RCC 7860 (cell line): ENCODE measurements around the gene FSCN2.

Source experiments
- DNase-seq: peaks from one replicate; pipeline ENCODE4 v3.0.0-alpha.2; 2015; ENCODE audit warnings: low spot score
- FAIRE-seq: peaks from 2 replicates; lab custom pipeline; 2012; peaks lifted over from hg19 to GRCh38; lab: Jason Lieb, UNC

FSCN2 gene

DNA sequence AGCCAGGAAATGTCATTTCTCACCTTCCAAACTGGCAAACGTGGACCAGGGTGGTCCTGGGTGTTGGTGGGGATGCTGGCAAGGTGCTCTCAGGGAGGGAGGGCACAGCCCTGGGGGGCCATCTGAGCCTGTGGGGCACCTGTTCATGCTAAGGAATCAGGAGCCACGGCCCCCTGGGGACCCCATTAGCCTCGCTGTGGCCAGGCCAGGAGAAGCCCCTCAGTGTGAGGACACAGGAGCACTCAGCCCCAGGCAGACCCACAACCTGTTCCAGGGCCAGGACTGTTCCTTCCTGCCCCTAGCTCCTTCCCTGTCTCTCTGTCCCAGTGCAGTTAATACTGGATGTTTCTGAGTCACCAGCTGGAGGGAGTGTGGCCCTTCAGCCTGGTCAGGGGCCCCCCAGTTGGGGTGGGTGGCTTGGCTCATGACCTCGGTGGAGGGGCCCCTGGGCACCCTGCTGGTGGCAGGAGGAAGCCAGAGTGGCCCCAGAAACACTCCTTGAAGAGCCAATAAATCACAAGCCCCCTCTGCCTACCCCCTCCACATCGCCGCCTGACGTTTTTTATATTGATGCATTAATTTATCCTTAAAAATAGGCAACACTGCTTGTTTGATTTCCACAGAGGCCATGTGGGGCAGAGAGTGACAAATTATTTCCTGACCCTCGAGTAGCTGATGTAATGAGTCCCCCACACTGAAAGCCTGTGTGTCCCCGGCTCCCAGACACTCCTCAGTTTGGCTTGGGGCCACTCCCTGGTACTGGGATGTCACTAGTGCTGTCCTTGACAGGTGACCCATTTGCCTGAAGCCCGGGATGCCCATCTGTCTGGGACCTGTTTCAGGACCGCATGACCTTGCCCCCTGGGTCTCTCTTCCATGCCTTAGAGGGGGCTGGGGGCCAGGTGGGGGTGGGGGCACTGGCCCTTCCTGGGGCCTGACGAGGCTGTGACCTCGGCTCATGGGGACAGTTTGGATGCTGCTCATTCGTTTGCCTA is 37.9 kb upstream of the FSCN2 start:
- FAIRE-seq (no peak), DNase-seq (no peak)

DNA sequence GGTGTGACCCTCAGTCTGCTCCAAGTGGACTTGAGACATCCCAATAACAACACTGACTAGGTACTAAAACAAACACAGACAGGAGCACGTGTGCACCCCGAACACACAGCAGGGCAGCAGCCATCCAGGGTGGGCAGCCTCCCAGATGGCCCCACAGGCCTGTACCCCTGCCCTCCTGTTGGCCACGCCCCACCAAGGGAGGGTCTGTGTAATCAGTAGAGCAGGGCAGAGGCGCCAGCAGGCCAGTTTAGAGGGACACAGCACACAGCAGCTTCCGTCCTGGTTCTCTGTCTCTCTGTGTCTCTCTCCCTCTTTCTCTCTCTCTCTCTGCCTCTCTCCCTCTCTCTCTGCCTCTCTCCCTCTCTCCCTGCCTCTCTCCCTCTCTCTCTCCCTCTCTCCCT is 37.0 kb upstream of the FSCN2 start:
- no peak for DNase-seq
- FAIRE-seq: no peak

DNA sequence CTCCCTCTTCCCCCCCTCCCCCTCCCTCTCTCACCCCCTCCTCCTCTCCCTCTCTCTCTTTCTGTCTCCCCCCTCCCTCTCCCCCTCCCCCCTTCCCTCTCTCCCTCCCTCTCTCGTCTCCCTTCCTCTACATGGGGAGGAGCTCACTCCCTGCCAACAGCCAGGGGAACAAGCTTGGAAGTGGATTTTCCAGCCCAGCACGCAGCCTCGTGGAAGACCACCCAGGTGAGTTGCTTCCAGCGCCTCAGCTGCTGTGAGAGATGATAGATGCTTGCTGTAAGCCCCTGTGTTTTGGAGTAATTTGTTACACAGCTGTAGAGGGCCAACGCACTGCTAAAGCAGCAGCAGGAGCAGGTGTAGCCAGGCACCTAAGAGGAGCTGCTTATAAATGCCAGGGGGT is 36.4 kb upstream of the FSCN2 start:
- DNase-seq: no peak
- no peak for FAIRE-seq

DNA sequence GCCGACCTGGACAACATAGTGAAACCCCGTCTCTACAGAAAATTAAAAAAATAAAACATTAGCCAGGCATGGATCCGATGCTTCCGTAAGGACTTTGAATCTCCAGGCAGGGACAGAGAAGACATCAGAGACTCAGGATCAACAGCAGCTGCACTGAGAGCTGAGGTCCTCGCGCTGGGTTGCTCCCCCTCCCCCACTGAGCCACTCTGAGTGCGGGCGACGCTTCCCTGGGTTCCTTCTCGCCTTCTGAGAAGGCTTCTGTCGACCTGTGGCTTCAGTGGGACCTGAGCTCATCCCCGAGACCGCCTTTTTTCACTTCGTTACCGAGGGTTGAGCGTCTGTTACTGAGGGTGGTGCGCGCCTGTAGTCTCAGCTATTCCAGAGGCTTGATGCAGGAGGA is 36.0 kb upstream of the FSCN2 start:
- FAIRE-seq (no peak), DNase-seq (no peak)

DNA sequence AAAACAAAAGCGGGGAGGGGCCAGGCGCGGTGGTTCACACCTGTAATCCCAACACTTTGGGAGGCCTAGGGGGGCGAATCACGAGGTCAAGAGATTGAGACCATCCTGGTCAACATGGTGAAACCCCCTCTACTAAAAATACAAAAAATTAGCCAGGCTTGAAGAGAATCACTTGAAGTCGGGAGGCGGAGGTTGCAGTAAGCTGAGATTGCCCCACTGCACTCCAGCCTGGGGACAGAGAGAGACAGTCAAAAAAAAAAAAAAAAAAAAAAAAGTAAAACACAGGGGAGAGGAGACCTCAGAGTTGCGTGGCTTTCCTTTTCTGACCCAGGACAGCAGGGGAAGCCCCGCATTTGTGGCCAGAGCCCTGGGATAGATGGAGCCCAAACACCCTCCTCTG is 35.5 kb upstream of the FSCN2 start:
- FAIRE-seq: no peak
- no peak for DNase-seq

DNA sequence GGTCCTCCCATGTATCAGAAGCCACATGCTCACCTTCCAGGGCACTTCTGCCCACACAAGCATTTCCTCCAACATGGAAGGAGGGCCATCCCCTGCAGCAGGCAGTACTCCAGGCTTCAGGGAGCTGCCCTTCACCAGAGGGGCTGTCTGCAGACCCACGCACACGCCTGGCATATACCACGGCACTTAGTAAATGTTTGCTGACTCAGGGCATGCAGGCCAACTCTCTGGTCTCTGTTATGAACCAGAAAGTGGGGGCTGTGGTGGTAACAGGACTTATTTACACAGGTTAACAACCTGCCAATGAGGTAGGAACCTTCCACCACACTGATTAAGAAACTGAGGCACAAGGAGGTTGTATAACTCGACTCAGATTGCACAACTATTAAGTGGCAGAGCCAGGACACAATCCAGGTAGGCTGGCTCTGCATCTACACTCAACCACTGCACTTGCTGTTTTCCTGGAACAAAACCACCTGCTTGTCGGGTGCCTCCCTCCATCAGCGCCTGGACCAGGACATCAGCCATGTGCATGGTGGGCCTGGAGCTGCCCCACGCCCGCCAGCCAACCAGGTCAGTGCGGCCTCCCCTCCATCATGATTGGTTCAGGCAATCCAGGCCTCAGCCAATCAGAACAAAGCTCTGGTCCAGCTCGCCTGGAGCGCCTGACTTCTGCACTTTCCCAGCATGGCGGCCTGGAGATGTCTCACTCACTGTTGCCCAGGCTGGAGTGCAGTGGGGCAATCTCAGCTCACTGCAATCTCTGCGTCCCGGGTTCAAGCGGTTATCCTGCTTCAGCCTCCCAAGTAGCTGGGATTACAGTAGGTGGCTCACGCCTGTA is 34.8 kb upstream of the FSCN2 start:
- DNase-seq (no peak), FAIRE-seq (no peak)

DNA sequence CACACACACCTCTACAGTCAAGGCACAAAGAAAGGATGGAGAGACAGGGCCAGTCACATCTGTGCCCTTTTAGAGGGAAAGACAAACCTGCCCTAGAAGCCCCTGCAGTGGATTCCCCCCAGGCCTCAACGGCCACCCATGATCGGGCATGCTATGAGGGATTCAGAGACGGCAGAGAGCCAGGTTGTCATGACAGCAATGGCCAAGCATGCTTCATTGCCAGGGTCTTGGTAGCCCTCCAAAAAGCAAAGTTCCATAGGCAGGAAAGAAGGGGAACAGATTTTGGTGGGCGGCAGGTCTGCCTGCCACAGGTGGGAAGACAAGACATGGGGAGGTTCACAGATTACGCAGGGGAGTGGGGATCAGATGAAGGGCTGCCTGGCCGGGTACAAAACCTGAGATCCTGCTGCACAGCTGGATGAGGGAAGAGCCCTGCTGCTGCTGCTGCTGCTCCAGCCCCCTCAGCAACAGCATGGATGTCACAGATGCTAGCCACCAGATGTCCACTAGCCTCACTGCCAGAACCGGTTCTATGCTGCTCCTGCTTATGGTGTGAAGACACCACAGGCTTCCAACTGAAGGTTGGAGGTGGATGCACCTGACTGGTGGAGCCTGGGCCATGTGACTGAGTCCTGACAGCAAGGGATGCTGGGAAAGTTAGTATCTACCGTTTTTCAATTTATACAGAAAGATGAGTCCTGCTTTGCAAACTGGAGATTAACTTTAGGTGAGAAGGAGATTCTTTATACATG is 33.4 kb upstream of the FSCN2 start:
- no peak for FAIRE-seq
- no peak for DNase-seq

DNA sequence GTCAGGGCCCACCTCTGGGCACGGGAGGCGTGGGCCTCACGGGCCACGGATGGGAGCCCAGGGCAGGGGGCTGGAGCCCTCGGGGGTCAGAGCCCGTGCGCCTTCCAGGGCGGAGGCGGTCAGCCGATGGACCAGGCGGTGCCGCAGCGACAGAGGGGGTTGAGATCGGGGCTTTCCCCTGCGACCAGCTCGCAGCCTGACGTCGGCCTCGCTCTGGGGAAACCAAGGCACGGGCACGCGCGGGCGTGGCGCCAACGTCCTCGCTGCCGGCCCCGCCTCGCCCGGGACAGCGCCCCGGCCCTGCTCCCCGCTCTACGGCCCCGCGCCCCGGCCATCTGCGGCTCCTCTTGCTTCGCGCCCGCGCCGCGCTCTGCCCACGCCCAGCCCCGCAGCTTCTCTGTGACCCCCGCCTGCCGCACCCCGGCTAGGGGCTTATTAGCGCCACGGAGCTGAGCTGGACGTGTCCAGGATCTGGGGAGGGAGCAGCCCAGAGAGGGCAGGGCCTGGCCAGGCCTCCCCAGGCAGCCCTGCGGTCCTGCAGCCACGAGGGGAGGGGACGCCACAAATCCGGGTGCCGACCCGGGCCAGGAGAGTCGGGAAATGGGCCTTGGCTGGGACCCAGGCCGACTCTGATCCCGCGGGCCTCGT is 29.1 kb upstream of the FSCN2 start:
- no peak for DNase-seq
- no peak for FAIRE-seq

DNA sequence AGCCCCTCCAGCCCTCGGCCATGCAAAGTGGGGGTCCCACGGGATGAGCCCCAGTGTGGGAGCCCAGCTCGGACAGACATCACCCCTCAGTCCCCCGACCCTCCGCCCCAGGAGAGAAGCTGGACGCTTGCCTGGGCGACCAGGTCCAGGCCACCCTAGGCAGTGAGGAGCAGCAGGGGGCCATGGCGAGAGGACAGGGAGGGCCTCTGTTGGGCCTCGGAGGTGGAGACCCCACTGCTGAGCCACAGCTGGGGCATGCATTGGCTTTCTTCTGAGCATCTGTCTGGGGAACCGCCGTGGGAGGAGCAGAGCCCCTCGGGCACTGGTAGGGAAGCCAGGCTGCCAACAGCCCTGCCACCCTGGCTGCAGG is 28.6 kb upstream of the FSCN2 start:
- DNase-seq (no peak), FAIRE-seq (no peak)

DNA sequence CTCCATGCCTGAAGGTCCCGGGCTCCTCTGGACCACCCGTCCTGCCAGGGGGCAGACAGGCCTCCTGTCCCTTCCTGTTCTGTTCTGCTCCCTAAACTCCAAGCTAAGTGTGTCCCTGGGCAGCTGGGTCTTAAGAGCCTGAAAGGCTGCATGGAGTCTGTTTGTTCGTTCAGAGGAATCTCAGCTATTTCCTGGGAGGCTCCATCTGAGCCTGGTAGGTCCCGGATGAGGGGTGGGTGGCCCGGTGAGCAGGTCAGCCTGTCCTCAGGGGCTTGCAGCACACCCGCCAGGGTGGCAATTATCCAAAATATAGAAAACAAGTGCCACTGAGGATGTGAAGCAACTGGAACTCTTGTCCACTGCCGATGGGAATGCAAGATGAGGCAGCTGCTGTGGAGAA is 28.1 kb upstream of the FSCN2 start:
- no peak for DNase-seq

DNA sequence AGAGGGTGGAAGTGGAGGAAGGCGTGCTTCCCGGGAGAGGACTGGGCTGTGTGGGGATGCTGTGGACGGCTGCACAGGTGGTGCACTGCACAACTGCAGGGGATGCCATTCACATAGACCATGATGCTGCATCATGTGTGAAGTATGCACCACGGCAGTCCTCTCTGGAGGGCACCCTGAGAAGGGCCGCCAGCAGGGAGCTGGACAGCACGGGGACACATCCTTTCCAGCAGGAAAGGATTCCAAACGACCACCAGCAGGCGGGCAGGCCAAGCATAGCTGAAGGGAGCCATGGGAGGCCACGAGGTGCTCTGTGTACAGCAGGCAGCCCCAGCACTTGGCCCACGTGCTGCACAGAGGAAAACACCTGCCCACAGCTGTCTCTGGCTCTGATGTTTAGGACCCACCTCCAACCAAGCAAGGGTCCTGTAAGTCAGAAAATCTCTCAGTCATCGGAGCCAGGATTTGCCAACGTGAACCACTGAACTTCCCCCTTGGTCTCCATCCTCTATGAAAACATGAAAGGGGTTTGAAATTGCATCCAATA is 25.6 kb upstream of the FSCN2 start:
- DNase-seq (no peak), FAIRE-seq (no peak)

More for the DNA sequence above, 28.1 kb upstream of the FSCN2 start:
- no peak for FAIRE-seq

DNA sequence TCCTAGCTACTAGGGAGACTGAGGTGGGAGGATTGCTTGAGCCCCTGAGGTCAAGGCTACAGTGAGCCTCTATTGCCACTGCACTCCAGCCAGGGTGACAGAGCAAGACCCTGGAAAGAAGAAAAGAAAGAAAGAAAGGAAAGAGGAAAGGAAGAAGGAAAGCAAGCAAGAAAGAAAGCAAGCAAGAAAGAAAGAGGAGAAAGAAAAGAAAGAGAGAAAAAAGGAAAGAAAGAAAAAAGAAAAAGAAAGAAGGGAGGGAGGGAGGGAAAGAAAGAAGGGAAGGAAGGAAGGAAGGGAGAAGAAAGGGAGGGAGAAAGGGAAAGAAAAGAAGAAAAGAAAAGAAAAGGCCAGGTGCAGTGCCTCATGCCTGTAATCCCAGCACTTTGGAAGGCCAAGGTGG is 24.6 kb upstream of the FSCN2 start:
- FAIRE-seq (no peak), DNase-seq (no peak)

DNA sequence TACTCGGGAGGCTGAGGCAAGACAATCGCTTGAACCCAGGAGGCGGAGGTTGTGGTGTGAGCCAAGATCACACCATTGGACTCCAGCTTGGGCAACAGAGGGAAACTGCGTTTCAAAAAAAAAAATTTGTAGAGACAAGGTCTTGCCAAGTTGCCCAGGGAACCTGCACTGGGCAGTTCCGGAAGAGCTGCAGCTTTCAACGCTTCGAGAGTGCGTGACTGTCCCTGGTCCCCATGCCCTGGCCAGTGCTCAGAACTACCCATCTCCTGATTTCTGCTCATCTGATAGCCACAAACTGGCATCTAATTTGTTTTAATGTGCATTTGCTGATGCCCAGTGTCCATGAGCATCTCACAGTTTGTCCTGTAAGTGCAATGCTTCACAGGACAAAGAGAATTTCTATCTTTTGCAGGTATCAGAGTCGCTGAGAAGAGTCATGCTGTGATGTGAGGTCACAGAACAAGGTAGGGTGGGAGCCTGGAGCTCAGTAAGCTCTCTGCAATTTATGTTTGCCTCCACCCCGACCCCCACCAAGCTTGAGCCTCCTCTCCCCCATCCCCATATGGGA is 19.5 kb upstream of the FSCN2 start:
- FAIRE-seq (no peak), DNase-seq (peak; percentile 70)

DNA sequence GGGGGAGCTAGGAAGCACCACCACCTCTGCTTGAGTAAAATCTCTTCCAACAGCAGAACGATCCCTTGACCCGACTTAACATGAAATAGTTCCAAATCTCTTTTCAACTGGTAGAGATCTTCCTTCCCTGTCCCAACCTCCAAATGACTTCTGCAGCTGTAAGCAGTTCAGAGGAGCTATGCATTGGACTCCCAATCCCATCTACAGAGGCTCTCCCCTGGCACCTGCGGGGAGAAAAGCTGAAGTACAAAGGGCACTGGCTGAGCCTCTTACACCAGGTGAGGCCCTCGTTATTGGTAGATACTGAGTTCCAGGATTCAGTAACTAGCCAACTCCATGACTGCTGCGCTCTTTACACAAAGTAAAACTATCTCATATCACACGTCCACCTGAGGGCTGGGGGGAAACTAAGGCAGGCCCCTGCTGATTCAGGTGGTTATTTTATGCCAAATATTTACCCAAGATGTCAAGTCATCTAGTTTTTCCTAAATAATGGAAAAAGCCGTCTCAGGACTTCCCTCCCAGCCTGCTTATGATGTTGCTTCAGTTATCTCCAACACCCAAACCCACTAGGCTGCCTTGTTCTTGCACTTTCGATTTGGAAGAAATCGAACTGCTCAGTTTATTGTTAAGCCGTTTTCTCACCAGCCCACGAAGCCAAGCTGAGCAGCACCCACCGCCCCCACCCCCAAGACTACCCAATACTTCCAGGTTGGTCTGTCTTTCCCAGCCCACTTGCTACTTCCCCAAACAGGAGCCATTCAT is 18.8 kb upstream of the FSCN2 start:
- no peak for DNase-seq
- FAIRE-seq: no peak

DNA sequence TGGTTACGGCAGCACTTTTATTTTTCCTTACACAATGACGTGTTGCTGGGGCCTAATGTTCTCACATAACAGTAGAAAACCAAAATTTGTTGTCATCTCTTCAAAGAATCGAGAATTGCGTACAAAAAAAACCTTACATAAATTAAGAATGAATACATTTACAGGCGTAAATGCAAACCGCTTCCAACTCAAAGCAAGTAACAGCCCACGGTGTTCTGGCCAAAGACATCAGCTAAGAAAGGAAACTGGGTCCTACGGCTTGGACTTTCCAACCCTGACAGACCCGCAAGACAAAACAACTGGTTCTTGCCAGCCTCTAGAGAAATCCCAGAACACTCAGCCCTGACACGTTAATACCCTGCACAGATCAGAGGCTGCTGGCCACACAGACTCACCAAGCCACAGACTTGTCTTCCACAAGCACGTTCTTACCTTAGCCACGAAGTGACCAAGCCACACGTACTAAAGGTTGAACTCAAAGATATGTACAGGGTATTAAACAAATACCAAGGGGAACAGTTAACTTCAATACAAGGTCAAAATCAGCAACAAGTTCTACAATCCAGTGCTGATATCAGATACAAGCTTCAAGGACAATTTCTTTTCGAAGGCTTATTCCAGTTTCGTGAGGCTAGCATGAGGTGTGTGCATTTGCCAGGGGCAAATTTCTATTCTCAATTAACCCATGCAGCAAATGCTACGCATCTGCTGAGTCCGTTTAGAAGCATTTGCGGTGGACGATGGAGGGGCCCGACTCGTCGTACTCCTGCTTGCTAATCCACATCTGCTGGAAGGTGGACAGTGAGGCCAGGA is 18.0 kb upstream of the FSCN2 start:
- DNase-seq: peak; percentile 28
- no peak for FAIRE-seq

DNA sequence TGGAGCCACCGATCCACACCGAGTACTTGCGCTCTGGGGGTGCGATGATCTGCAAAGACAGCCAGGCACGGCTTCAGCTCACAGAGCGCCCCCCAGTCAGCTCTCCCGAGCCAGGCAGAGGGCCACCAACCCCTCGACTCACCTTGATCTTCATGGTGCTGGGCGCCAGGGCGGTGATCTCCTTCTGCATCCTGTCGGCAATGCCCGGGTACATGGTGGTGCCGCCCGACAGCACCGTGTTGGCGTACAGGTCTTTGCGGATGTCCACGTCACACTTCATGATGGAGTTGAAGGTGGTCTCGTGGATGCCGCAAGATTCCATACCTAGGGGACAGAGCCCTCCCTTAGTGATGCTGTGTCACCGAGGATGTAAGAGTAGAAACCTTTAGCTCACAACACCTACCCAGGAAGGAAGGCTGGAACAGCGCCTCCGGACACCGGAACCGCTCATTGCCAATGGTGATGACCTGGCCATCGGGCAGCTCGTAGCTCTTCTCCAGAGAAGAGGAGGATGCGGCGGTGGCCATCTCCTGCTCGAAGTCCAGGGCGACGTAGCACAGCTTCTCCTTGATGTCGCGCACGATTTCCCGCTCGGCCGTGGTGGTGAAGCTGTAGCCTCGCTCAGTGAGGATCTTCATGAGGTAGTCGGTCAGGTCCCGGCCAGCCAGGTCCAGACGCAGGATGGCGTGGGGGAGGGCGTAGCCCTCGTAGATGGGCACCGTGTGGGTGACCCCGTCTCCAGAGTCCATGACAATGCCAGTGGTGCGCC is 17.2 kb upstream of the FSCN2 start:
- no peak for FAIRE-seq

DNA sequence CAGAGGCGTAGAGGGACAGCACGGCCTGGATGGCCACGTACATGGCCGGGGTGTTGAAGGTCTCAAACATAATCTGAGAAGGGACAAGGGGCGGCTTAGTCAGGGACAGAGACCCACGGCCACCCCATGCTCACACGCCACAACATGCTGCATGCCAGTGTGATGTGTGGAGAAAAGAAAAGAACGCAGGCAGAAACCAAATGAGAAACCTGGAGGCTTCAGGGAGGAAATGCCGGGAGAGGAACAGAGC is 16.7 kb upstream of the FSCN2 start:
- DNase-seq (no peak), FAIRE-seq (no peak)

More for the DNA sequence above, 17.2 kb upstream of the FSCN2 start:
- peak; percentile 11 for DNase-seq
